ENCODE data around the gene C12orf54. TPM values are rescaled to one million over a fixed set of nuclear protein-coding genes. Genes with fewer than 3 reads are reported as not detected.
"Not testable (repeated sequence)": the region's sequence is repeated elsewhere in the genome, so short reads cannot be mapped to it uniquely, and the experiment has no call there.

C12orf54 gene
- total and polyA plus RNA-seq, 10 of the 15 experiments (the other 5 are each of a cell fraction or from before 2014, with no cell fraction given), result 0.79 to 7.8 (median 4.2) TPM

DNA sequence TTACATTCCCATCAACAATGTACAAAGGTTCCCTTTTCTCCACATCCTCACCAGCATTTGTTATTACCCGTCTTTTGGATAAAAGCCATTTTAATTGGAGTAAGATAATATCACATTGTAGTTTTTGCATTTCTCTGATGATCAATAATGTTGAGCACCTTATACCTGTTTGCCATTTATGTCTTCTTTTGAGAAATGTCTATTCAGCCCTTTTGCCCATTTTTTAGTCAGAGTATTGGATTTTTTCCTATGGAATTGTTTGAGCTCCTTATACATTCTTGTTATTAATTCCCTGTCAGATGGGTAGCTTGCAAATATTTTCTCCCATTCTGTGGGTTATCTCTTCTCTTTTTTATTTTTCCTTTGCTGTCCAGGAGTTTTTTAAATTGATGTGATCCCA lies 32.4 kb downstream of the C12orf54 start:
- ATAC-seq, result no peak
- Histone ChIP-seq H3K4me3 (no peak overlapping the region), H3K27me3 (replicated peaks in 1 of 2; ENCODE audit: control insufficient read depth in 2 of 2, insufficient read depth in 2 of 2, low read length in 1 of 2) (no peaks in the 10 kb centered on the region), H3K9me3 (replicated peaks; ENCODE audit: control insufficient read depth, insufficient read depth, low read length) (peaks cover 4% of the 10 kb centered on the region; the same call in 2 of the 3 replicates), H3K9ac (ENCODE audit: control insufficient read depth, insufficient read depth, low read length) (no peak overlapping the region), H3K4me2 (ENCODE audit: control insufficient read depth, insufficient read depth) (no peak overlapping the region), H3K4me1 (ENCODE audit: control insufficient read depth, insufficient read depth, low read length) (no peaks in the 10 kb centered on the region), H3K27ac (ENCODE audit: control insufficient read depth, insufficient read depth) (no peak overlapping the region), H4K20me1 (ENCODE audit: control insufficient read depth, insufficient read depth) (no peaks in the 10 kb centered on the region), H3K36me3 (ENCODE audit: control insufficient read depth in 2 of 2, insufficient read depth in 2 of 2, low read length in 1 of 2) (no peaks in the 10 kb centered on the region), H3K79me2 (ENCODE audit: control insufficient read depth, insufficient read depth, low read length) (no peaks in the 10 kb centered on the region), H2AFZ (ENCODE audit: control insufficient read depth, low read depth, low read length) (no peak overlapping the region)
- BruUV-seq (replicated peaks), result no TSS peak
- intact Hi-C loops (cut with micrococcal nuclease; ENCODE audit: unreplicated experiment), result no loop called here
- POLR2A ChIA-PET, result no interaction called here
- SMC1A ChIA-PET (ENCODE audit: uncharacterized antibody, unreplicated experiment), result no interaction called here
- CTCF ChIA-PET, result interaction anchor here (1.3 kb wide), 1 partner anchor 26 kb away, joined by 4 read pairs; no protein-coding TSS in a partner anchor
- RAD21 ChIA-PET (ENCODE audit: unreplicated experiment), result no interaction called here
- no peak for TF ChIP-seq CREB1 (IDR thresholded peaks at IDR 0.05; ENCODE audit: low read depth)
- TF ChIP-seq, protein P1, sequence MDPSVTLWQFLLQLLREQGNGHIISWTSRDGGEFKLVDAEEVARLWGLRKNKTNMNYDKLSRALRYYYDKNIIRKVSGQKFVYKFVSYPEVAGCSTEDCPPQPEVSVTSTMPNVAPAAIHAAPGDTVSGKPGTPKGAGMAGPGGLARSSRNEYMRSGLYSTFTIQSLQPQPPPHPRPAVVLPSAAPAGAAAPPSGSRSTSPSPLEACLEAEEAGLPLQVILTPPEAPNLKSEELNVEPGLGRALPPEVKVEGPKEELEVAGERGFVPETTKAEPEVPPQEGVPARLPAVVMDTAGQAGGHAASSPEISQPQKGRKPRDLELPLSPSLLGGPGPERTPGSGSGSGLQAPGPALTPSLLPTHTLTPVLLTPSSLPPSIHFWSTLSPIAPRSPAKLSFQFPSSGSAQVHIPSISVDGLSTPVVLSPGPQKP (IDR thresholded peaks at IDR 0.05; ENCODE audit: low read depth, low read length), result no peak
- TF ChIP-seq KLF5 (IDR thresholded peaks at IDR 0.05; ENCODE audit: partially characterized antibody), result no peak
- 95% methylated on average over 1 of the region's 1 CpG for WGBS (ENCODE audit: insufficient coverage, insufficient replicate concordance, low lambda C conversion rate, missing lambda C conversion rate)
- in situ Hi-C loops (cut with MboI), result no loop called here
- no peak for FAIRE-seq
- DNase-seq (ENCODE audit: low read depth, low spot score), result no peak

DNA sequence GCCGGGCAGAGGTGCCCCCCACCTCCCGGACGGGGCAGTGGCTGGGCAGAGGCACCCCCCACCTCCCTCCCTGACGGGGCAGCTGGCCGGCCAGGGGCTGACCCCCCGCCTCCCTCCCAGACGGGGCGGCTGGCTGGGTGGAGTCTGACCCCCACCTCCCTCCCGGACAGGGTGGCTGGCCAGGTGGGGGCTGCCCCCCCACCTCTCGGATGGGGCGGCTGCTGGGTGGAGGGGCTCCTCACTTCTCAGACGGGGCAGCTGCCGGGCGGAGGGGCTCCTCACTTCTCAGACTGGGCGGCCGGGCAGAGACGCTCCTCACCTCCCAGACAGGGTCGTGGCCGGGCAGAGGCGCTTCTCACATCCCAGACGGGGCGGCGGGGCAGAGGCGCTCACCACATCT lies 38.1 kb downstream of the C12orf54 start:
- H3K4me1 ChIP-seq (ENCODE audit: control insufficient read depth, insufficient read depth, low read length); H4K20me1 ChIP-seq (ENCODE audit: control insufficient read depth, insufficient read depth); DNase-seq (ENCODE audit: low read depth, low spot score); H3K36me3 ChIP-seq (ENCODE audit: control insufficient read depth in 2 of 2, insufficient read depth in 2 of 2, low read length in 1 of 2); H3K4me2 ChIP-seq (ENCODE audit: control insufficient read depth, insufficient read depth); in situ Hi-C loops (cut with MboI); H2AFZ ChIP-seq (ENCODE audit: control insufficient read depth, low read depth, low read length); H3K4me3 ChIP-seq; intact Hi-C loops (cut with micrococcal nuclease; ENCODE audit: unreplicated experiment); FAIRE-seq; ATAC-seq; H3K9ac ChIP-seq (ENCODE audit: control insufficient read depth, insufficient read depth, low read length); CTCF ChIA-PET; POLR2A ChIA-PET; RAD21 ChIA-PET (ENCODE audit: unreplicated experiment); H3K27me3 ChIP-seq (replicated peaks in 1 of 2; ENCODE audit: control insufficient read depth in 2 of 2, insufficient read depth in 2 of 2, low read length in 1 of 2); SMC1A ChIA-PET (ENCODE audit: uncharacterized antibody, unreplicated experiment); H3K27ac ChIP-seq (ENCODE audit: control insufficient read depth, insufficient read depth); H3K9me3 ChIP-seq (replicated peaks; ENCODE audit: control insufficient read depth, insufficient read depth, low read length); H3K79me2 ChIP-seq (ENCODE audit: control insufficient read depth, insufficient read depth, low read length); BruUV-seq (replicated peaks): not testable (repeated sequence)
- WGBS (ENCODE audit: insufficient coverage, insufficient replicate concordance, low lambda C conversion rate, missing lambda C conversion rate), result 74% methylated on average over 14 of the region's 24 CpGs
